Stimulated activated CD8-positive, alpha-beta memory T cell treated with anti-CD3 and anti-CD28 coated beads, Interleukin-2, amount 100 ng/mL, for 48 hours (primary cell): ENCODE data around the gene SBSN.
"Not testable (repeated sequence)": the region's sequence is repeated elsewhere in the genome, so short reads cannot be mapped to it uniquely, and the experiment has no call there.

ENCODE experiments used
- DNase-seq, 2 donors: peaks; one replicate each; pipeline ENCODE4 v3.0.0-alpha.2; 2020; ENCODE audit warnings: low read depth in 2 of 2

Gene SBSN

GRCh38 chr19:35507561-35507960, 20.6 kb downstream of the SBSN start:
- DNase-seq = no peak

- DNase-seq = no peak
These were observed 22.1 kb downstream of the SBSN start for GRCh38 chr19:35506011-35506410.

- DNase-seq = no peak
These were observed 25.4 kb downstream of the SBSN start for GRCh38 chr19:35502751-35503150.

- no peak for DNase-seq
These were observed 26.4 kb downstream of the SBSN start for GRCh38 chr19:35501684-35502083.

GRCh38 chr19:35500611-35501010, 27.5 kb downstream of the SBSN start:
- no peak for DNase-seq

- DNase-seq = no peak
These were observed 29.1 kb downstream of the SBSN start for GRCh38 chr19:35498984-35499527.

- no peak for DNase-seq
These were observed 29.9 kb downstream of the SBSN start for GRCh38 chr19:35498220-35498619.

- no peak for DNase-seq
These were observed 30.7 kb downstream of the SBSN start for GRCh38 chr19:35497406-35497805.

GRCh38 chr19:35495107-35496064, 32.7 kb downstream of the SBSN start:
- DNase-seq = peak; percentile 62 to 72

GRCh38 chr19:35493971-35494370, 34.1 kb downstream of the SBSN start:
- no peak for DNase-seq

- no peak for DNase-seq
These were observed 36.2 kb downstream of the SBSN start for GRCh38 chr19:35491836-35492360.

- no peak for DNase-seq
These were observed 37.7 kb downstream of the SBSN start, which contains the start of gene KRTDAP for GRCh38 chr19:35490364-35490763. TSS of gene KRTDAP (minus strand) at chr19:35490464. CDS start at chr19:35490442, 22 bp downstream.

- DNase-seq = no peak
These were observed 39.4 kb downstream of the SBSN start for GRCh38 chr19:35488677-35489076.

- DNase-seq = no peak
These were observed 40.4 kb downstream of the SBSN start for GRCh38 chr19:35487656-35488182.

- no peak for DNase-seq
These were observed 41.8 kb downstream of the SBSN start for GRCh38 chr19:35486268-35486708.

- no peak for DNase-seq
These were observed 43.7 kb downstream of the SBSN start for GRCh38 chr19:35484252-35485036.

- DNase-seq = no peak
These were observed 45.0 kb downstream of the SBSN start for GRCh38 chr19:35483089-35483488.

GRCh38 chr19:35478794-35479677, 49.1 kb downstream of the SBSN start:
- no peak for DNase-seq

GRCh38 chr19:35476149-35476548, 52.0 kb downstream of the SBSN start:
- DNase-seq = no peak

- not testable (repeated sequence) for DNase-seq
These were observed 53.5 kb downstream of the SBSN start for GRCh38 chr19:35474594-35474993.

GRCh38 chr19:35474104-35474503, 54.0 kb downstream of the SBSN start:
- no peak for DNase-seq
